Keratinocyte (primary cell): ENCODE measurements around the gene SOCS4. TPM values are rescaled to one million over a fixed set of nuclear protein-coding genes. Genes with fewer than 3 reads are reported as not detected.

Source experiments
- DNase-seq: peaks from one replicate; pipeline ENCODE4 v3.0.0-alpha.2; 2011; ENCODE audit warnings: low read depth, missing footprints, low spot score
- FAIRE-seq: peaks from 2 replicates; lab custom pipeline; 2011; peaks lifted over from hg19 to GRCh38; lab: Jason Lieb, UNC
- H2AFZ ChIP-seq: 2 replicates; pipeline ENCODE4 v1.6.0; 2012; ENCODE audit warnings: low read length, control low read depth, inconsistent platforms; ENCODE audit not compliant: control insufficient read depth
- H3K27ac ChIP-seq: 2 replicates; pipeline ENCODE4 v1.5.1; 2011; ENCODE audit warnings: low read length; ENCODE audit not compliant: control insufficient read depth, insufficient read depth
- H3K27me3 ChIP-seq: 3 replicates; pipeline ENCODE4 v1.6.0; 2011; ENCODE audit warnings: low read length; ENCODE audit not compliant: control insufficient read depth, insufficient read depth; ENCODE audit errors: extremely low read depth
- H3K36me3 ChIP-seq, 2 experiments: 2 replicates in 1 of 2; 3 replicates in 1 of 2; pipeline ENCODE4 v1.5.1; 2011; ENCODE audit warnings: low read length in 2 of 2, mild to moderate bottlenecking in 1 of 2; ENCODE audit not compliant: control insufficient read depth in 2 of 2, insufficient read depth in 2 of 2; ENCODE audit errors: extremely low read depth in 1 of 2
- H3K4me1 ChIP-seq: 3 replicates; pipeline ENCODE4 v1.5.1; 2011; ENCODE audit warnings: low read length; ENCODE audit not compliant: control insufficient read depth, insufficient read depth; ENCODE audit errors: extremely low read depth
- H3K4me2 ChIP-seq: 3 replicates; pipeline ENCODE4 v1.6.0; 2011; ENCODE audit warnings: low read depth, low read length; ENCODE audit not compliant: control insufficient read depth, insufficient read depth; ENCODE audit errors: extremely low read depth
- H3K4me3 ChIP-seq, 3 experiments: fragments of 200-600 bp in 1 of 3; sonication (generic) in 1 of 3; 2 replicates in 2 of 3; 3 replicates in 1 of 3; pipeline ENCODE4 v1.5.1; 2011 to 2016; ENCODE audit warnings: low read length in 3 of 3, mild to moderate bottlenecking in 3 of 3, control low read depth in 2 of 3, inconsistent platforms in 1 of 3, low read depth in 1 of 3, mixed read lengths in 1 of 3, mixed run types in 1 of 3, moderate library complexity in 1 of 3; ENCODE audit not compliant: control insufficient read depth in 2 of 3, insufficient read depth in 2 of 3; ENCODE audit errors: extremely low read depth in 1 of 3
- H3K79me2 ChIP-seq: 2 replicates; pipeline ENCODE4 v1.6.0; 2012; ENCODE audit warnings: low read length; ENCODE audit not compliant: control insufficient read depth, insufficient read depth
- H3K9ac ChIP-seq: 3 replicates; pipeline ENCODE4 v1.6.0; 2011; ENCODE audit warnings: low read length; ENCODE audit not compliant: control insufficient read depth, insufficient read depth; ENCODE audit errors: extremely low read depth
- H3K9me1 ChIP-seq: 3 replicates; pipeline ENCODE4 v1.6.0; 2011; ENCODE audit warnings: low read length; ENCODE audit not compliant: control insufficient read depth, insufficient read depth; ENCODE audit errors: extremely low read depth
- H3K9me3 ChIP-seq: 2 replicates; pipeline ENCODE4 v1.5.1; 2012; ENCODE audit warnings: low read depth, low read length; ENCODE audit not compliant: control insufficient read depth
- H4K20me1 ChIP-seq: 3 replicates; pipeline ENCODE4 v1.6.0; 2011; ENCODE audit warnings: low read length; ENCODE audit not compliant: control insufficient read depth, insufficient read depth; ENCODE audit errors: extremely low read depth
- EZH2 ChIP-seq: IDR thresholded peaks from one replicate; pipeline ENCODE4 v1.6.1; 2012; ENCODE audit warnings: inconsistent platforms, mild to moderate bottlenecking, low read length, moderate library complexity
- dilution Hi-C: fragments of 300-500 bp; cut with MboI; formaldehyde crosslinking; loops from one replicate; pipeline ENCODE4 v1.7.0; 2020; ENCODE audit warnings: low sequenced_read_pairs; ENCODE audit not compliant: extremely low pct_ligation_motif_present
- polyA plus RNA-seq, 5 experiments: library from polyadenylated mRNA; depleted of rRNA in 3 of 5; stranded (reverse) in 3 of 5; stranded (forward) in 1 of 5; unstranded in 1 of 5; fragments of >200 nt; gene quantifications; 1 replicate in 1 of 5; 2 replicates in 3 of 5; 3 replicates in 1 of 5; pipeline versions ENCODE4 v1.2.1 to v1.2.3, GENCODE V29; 2011 to 2012; ENCODE audit warnings: missing spikeins in 2 of 5, low read depth in 1 of 5, low replicate concordance in 1 of 5
- TF ChIP-seq, protein P1 (sequence below), 3 experiments: IDR thresholded peaks in 1 of 3; conservative IDR thresholded peaks in 1 of 3; optimal IDR thresholded peaks in 1 of 3; 2 replicates in 2 of 3; 3 replicates in 1 of 3; pipeline versions ENCODE3 to v1.5.1; 2011; ENCODE audit warnings: low read length in 3 of 3, mild to moderate bottlenecking in 3 of 3, moderate library complexity in 2 of 3, control low read depth in 1 of 3, inconsistent platforms in 1 of 3; ENCODE audit not compliant: insufficient read depth in 2 of 3; ENCODE audit errors: extremely low read depth in 1 of 3

The SOCS4 gene
- polyA plus RNA-seq, 1 donor (not counting 4 experiments of a cell fraction or from before 2014, with no cell fraction given) = 14.1 TPM

DNA sequence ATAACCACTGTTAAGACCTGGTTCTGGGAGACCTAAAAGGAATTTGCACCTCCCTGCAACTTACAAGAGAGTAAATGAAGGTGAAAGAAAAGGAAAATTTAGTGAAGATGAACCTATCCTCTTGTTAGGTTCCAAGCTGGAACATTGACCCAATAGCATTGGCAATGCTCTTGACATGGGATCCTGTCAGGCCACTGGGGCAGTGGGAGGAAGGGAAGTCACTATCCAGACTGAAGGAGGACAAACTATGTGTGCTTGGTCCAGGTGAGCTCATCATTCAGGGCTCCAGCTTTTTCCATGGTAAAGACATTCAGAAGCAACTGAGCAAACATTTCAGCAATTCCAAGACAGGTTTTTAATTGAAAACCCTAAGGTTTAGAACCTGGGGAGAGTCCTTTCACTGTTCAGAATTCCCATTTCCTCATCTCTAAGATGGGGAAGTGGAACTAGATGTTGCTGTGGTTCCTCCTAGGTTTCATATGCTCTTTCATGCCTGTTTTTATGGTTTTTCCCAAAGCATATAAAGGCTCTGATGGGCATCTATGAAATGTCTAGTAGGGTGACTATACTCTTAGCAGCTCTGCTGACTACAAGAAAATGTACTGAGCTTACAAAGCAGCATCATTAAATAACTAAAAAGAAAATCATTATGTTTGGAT is 57.5 kb downstream of the SOCS4 start:
- Histone ChIP-seq H3K27me3 (no peaks in the 10 kb centered on the region), H3K4me3 (no peak overlapping the region), H3K36me3 (no peaks in the 10 kb centered on the region), H3K9me3 (no peaks in the 10 kb centered on the region), H4K20me1 (no peaks in the 10 kb centered on the region), H3K79me2 (no peaks in the 10 kb centered on the region), H2AFZ (no peak overlapping the region), H3K27ac (no peak overlapping the region), H3K4me1 (peaks cover 7% of the 10 kb centered on the region), H3K4me2 (no peak overlapping the region), H3K9ac (no peak overlapping the region), H3K9me1 (no peaks in the 10 kb centered on the region)
- TF ChIP-seq EZH2 = no peak
- TF ChIP-seq, protein P1, sequence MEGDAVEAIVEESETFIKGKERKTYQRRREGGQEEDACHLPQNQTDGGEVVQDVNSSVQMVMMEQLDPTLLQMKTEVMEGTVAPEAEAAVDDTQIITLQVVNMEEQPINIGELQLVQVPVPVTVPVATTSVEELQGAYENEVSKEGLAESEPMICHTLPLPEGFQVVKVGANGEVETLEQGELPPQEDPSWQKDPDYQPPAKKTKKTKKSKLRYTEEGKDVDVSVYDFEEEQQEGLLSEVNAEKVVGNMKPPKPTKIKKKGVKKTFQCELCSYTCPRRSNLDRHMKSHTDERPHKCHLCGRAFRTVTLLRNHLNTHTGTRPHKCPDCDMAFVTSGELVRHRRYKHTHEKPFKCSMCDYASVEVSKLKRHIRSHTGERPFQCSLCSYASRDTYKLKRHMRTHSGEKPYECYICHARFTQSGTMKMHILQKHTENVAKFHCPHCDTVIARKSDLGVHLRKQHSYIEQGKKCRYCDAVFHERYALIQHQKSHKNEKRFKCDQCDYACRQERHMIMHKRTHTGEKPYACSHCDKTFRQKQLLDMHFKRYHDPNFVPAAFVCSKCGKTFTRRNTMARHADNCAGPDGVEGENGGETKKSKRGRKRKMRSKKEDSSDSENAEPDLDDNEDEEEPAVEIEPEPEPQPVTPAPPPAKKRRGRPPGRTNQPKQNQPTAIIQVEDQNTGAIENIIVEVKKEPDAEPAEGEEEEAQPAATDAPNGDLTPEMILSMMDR (optimal IDR thresholded peaks at IDR 0.05 in 1 of 3, IDR thresholded peaks at IDR 0.05 in 1 of 3, conservative IDR thresholded peaks at IDR 0.05 in 1 of 3; ENCODE audit: extremely low read depth in 1 of 3, insufficient read depth in 2 of 3, low read length in 3 of 3) = no peak
- FAIRE-seq = no peak
- dilution Hi-C loops = no loop called here
- DNase-seq = no peak

DNA sequence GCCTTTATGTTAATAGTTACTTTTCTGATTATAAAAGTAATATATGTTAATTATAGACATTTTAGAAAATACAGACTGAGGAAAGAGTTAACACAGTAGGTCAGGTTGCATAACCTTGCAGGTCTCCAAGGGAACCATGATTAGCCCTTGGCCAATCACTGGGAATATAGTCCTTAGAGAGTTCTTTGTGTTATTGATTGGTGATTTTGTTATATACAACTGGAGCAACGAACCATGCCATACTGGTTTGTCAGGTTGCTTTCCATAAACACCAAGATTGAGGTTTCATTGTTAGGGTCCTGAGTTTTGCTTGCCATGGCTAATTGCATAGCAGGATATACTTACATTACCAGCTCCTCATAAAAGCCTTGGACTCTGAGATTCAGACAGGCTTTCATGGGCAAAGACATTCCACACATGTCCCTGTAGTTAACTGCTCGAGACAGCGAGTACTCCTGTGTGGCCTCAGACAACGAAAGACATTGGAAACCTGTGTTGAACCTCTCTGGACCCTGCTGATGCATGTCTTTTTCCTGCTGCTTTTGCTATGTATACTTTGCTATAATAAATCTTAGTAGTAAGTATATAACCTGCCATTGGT is 58.1 kb downstream of the SOCS4 start:
- Histone ChIP-seq H3K4me3 (no peak overlapping the region), H3K4me1 (peaks cover 8% of the 10 kb centered on the region), H3K9me3 (no peaks in the 10 kb centered on the region), H3K27ac (no peak overlapping the region), H3K4me2 (no peak overlapping the region), H3K27me3 (no peaks in the 10 kb centered on the region), H2AFZ (no peak overlapping the region), H3K79me2 (no peaks in the 10 kb centered on the region), H3K9ac (no peak overlapping the region), H3K36me3 (no peaks in the 10 kb centered on the region), H3K9me1 (no peaks in the 10 kb centered on the region), H4K20me1 (no peaks in the 10 kb centered on the region)
- FAIRE-seq = no peak
- dilution Hi-C loops = no loop called here
- DNase-seq = no peak
- TF ChIP-seq, protein P1 (optimal IDR thresholded peaks at IDR 0.05 in 1 of 3, IDR thresholded peaks at IDR 0.05 in 1 of 3, conservative IDR thresholded peaks at IDR 0.05 in 1 of 3; ENCODE audit: extremely low read depth in 1 of 3, insufficient read depth in 2 of 3, low read length in 3 of 3) = no peak
- TF ChIP-seq EZH2 = no peak
